ENCODE results near the gene TOR1AIP2. TPM values are rescaled to one million over a fixed set of nuclear protein-coding genes. Genes with fewer than 3 reads are reported as not detected.

Gene TOR1AIP2
- total and polyA plus RNA-seq, 2 of the 13 experiments (the other 11 are each of a cell fraction or from before 2014, with no cell fraction given): 35.2 to 65.8 TPM

DNA sequence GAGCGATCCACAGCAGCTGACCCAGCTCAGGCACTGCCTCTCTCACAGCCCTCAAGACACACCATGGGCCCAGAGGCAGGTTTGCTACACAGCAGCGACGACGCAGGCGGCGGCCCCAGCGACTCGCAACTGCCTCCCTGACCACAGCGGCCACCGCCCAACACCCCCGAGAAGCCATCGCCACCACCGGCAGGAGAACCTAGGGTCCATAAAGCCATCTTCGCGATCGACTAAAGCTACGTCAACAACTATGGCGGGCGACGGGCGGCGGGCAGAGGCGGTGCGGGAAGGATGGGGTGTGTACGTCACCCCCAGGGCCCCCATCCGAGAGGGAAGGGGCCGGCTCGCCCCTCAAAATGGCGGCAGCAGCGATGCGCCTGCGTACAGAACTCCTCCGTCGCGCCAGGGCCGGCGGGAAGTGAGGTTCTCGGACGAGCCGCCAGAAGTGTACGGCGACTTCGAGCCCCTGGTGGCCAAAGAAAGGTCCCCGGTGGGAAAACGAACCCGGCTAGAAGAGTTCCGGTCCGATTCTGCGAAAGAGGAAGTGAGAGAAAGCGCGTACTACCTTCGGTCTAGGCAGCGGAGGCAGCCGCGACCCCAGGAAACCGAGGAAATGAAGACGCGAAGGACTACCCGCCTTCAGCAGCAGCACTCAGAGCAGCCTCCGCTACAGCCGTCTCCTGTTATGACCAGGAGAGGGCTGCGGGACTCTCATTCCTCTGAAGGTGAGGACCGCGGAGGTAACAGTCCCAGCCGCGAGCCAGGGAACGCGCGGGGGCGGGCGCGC is 4.8 kb upstream of the TOR1AIP2 start, which contains the start of gene TOR1AIP1 (continued):
- TF ChIP-seq, protein P1, sequence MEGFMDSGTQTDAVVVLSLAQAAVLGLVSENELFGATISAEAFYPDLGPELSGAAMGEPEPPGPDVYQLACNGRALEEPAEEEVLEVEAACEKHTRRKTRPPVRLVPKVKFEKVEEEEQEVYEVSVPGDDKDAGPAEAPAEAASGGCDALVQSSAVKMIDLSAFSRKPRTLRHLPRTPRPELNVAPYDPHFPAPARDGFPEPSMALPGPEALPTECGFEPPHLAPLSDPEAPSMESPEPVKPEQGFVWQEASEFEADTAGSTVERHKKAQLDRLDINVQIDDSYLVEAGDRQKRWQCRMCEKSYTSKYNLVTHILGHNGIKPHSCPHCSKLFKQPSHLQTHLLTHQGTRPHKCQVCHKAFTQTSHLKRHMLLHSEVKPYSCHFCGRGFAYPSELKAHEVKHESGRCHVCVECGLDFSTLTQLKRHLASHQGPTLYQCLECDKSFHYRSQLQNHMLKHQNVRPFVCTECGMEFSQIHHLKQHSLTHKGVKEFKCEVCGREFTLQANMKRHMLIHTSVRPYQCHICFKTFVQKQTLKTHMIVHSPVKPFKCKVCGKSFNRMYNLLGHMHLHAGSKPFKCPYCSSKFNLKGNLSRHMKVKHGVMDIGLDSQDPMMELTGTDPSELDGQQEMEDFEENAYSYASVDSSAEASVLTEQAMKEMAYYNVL (CRISPR knock-in tag; IDR thresholded peaks at IDR 0.05; ENCODE audit: borderline replicate concordance): peak; percentile 36; the same call in 1 of the 2 replicates
- TF ChIP-seq ATRX (CRISPR knock-in tag; IDR thresholded peaks at IDR 0.05; ENCODE audit: borderline replicate concordance) (no peak), SMC3 (IDR thresholded peaks at IDR 0.05; ENCODE audit: low read length) (no peak), ZSCAN31 (CRISPR knock-in tag; IDR thresholded peaks at IDR 0.05; ENCODE audit: low read depth) (peak; percentile 87; the same call in 1 of the 2 replicates), KDM5A (IDR thresholded peaks at IDR 0.05; ENCODE audit: borderline replicate concordance, low read length) (peak; percentile 92), ZNF703 (CRISPR knock-in tag; IDR thresholded peaks at IDR 0.05; ENCODE audit: borderline replicate concordance) (no peak; the same call in 1 of the 2 replicates), RBAK (CRISPR knock-in tag; IDR thresholded peaks at IDR 0.05) (no peak), CCDC6 (CRISPR knock-in tag; IDR thresholded peaks at IDR 0.05) (peak; percentile 84), ZNF564 (CRISPR knock-in tag; IDR thresholded peaks at IDR 0.05) (peak; percentile 76; the same call in 1 of the 2 replicates), MEIS1 (CRISPR knock-in tag; IDR thresholded peaks at IDR 0.05; ENCODE audit: borderline replicate concordance) (no peak; the same call in 1 of the 2 replicates), FIP1L1 (IDR thresholded peaks at IDR 0.05; ENCODE audit: borderline replicate concordance, insufficient read depth, low read depth, low read length) (peak; percentile 78; the same call in 1 of the 2 replicates), MTF2 (CRISPR knock-in tag; IDR thresholded peaks at IDR 0.05; ENCODE audit: borderline replicate concordance) (no peak)
- TF ChIP-seq, protein P2, sequence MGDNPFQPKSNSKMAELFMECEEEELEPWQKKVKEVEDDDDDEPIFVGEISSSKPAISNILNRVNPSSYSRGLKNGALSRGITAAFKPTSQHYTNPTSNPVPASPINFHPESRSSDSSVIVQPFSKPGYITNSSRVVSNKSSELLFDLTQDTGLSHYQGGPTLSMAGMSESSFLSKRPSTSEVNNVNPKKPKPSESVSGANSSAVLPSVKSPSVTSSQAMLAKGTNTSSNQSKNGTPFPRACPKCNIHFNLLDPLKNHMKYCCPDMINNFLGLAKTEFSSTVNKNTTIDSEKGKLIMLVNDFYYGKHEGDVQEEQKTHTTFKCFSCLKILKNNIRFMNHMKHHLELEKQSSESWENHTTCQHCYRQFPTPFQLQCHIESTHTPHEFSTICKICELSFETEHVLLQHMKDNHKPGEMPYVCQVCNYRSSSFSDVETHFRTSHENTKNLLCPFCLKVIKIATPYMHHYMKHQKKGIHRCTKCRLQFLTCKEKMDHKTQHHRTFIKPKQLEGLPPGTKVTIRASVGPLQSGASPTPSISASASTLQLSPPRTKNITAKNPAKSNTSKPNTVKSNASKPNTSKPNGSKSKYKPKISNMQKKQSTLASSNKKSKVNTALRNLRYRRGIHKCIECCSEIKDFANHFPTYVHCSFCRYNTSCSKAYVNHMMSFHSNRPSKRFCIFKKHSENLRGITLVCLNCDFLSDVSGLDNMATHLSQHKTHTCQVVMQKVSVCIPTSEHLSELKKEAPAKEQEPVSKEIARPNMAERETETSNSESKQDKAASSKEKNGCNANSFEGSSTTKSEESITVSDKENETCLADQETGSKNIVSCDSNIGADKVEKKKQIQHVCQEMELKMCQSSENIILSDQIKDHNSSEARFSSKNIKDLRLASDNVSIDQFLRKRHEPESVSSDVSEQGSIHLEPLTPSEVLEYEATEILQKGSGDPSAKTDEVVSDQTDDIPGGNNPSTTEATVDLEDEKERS (CRISPR knock-in tag; IDR thresholded peaks at IDR 0.05): peak; percentile 79; the same call in 1 of the 2 replicates
- TF ChIP-seq, protein P3, sequence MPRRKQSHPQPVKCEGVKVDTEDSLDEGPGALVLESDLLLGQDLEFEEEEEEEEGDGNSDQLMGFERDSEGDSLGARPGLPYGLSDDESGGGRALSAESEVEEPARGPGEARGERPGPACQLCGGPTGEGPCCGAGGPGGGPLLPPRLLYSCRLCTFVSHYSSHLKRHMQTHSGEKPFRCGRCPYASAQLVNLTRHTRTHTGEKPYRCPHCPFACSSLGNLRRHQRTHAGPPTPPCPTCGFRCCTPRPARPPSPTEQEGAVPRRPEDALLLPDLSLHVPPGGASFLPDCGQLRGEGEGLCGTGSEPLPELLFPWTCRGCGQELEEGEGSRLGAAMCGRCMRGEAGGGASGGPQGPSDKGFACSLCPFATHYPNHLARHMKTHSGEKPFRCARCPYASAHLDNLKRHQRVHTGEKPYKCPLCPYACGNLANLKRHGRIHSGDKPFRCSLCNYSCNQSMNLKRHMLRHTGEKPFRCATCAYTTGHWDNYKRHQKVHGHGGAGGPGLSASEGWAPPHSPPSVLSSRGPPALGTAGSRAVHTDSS (CRISPR knock-in tag; conservative IDR thresholded peaks at IDR 0.05): 0 out of 2 replicates have a peak, but pooled peaks have one; percentile 24
- TF ChIP-seq, protein P4, sequence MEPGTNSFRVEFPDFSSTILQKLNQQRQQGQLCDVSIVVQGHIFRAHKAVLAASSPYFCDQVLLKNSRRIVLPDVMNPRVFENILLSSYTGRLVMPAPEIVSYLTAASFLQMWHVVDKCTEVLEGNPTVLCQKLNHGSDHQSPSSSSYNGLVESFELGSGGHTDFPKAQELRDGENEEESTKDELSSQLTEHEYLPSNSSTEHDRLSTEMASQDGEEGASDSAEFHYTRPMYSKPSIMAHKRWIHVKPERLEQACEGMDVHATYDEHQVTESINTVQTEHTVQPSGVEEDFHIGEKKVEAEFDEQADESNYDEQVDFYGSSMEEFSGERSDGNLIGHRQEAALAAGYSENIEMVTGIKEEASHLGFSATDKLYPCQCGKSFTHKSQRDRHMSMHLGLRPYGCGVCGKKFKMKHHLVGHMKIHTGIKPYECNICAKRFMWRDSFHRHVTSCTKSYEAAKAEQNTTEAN (CRISPR knock-in tag; conservative IDR thresholded peaks at IDR 0.05): peak; percentile 12
- TF ChIP-seq, protein P5, sequence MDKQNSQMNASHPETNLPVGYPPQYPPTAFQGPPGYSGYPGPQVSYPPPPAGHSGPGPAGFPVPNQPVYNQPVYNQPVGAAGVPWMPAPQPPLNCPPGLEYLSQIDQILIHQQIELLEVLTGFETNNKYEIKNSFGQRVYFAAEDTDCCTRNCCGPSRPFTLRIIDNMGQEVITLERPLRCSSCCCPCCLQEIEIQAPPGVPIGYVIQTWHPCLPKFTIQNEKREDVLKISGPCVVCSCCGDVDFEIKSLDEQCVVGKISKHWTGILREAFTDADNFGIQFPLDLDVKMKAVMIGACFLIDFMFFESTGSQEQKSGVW (CRISPR knock-in tag; IDR thresholded peaks at IDR 0.05; ENCODE audit: borderline replicate concordance): no peak
- TF ChIP-seq, protein P6, sequence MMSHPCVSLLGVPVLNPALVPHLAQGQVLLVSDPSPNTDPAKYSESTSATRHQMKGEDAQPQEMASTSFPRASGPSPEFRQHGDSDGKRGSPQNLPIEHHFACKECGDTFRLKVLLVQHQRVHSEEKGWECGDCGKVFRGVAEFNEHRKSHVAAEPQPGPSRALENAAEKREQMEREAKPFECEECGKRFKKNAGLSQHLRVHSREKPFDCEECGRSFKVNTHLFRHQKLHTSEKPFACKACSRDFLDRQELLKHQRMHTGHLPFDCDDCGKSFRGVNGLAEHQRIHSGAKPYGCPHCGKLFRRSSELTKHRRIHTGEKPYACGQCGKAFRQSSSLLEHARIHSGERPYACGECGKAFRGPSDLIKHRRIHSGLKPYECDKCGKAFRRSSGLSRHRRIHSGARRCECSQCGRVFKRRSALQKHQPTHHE (CRISPR knock-in tag; IDR thresholded peaks at IDR 0.05; ENCODE audit: borderline replicate concordance): no peak

All from HepG2 (cell line).